Progenitor cell of endocrine pancreas (in vitro differentiated cells): Measurements from ENCODE around the gene KCNT1. TPM values are rescaled to one million over a fixed set of nuclear protein-coding genes. Genes with fewer than 3 reads are reported as not detected.

Experiments
- DNase-seq: peaks from one replicate; pipeline ENCODE4 v3.0.0; 2021; ENCODE audit warnings: low spot score; ENCODE audit not compliant: unreplicated experiment
- H3K27ac Mint-ChIP-seq: 2 replicates; pipeline ENCODE4 v1.8.0; 2021; ENCODE audit warnings: mild to moderate bottlenecking, moderate library complexity, mixed read lengths
- H3K27me3 Mint-ChIP-seq: 2 replicates; pipeline ENCODE4 v1.8.0; 2021; ENCODE audit warnings: mixed read lengths
- H3K36me3 Mint-ChIP-seq: 2 replicates; pipeline ENCODE4 v1.8.0; 2022; ENCODE audit warnings: mixed read lengths; ENCODE audit not compliant: insufficient read depth
- H3K4me1 Mint-ChIP-seq: 2 replicates; pipeline ENCODE4 v1.8.0; 2021; ENCODE audit warnings: low read depth, mixed read lengths
- H3K4me3 Mint-ChIP-seq: 2 replicates; pipeline ENCODE4 v1.8.0; 2021; ENCODE audit warnings: low read depth, mild to moderate bottlenecking, moderate library complexity, mixed read lengths
- H3K9me3 Mint-ChIP-seq: 2 replicates; pipeline ENCODE4 v1.8.0; 2021; ENCODE audit warnings: low read depth, mixed read lengths
- CTCF ChIP-seq: fragments of 200-600 bp; sonication (generic); IDR thresholded peaks from one replicate; pipeline ENCODE4 v1.5.0; 2021; ENCODE audit warnings: antibody characterized with exemption, mild to moderate bottlenecking; ENCODE audit not compliant: unreplicated experiment
- total RNA-seq: library from RNA; stranded (reverse); gene quantifications from 2 replicates; pipeline ENCODE4 v1.2.1, GENCODE V29; 2021

KCNT1 gene
- total RNA-seq, 1 donor from 2014 or later: not detected

DNA sequence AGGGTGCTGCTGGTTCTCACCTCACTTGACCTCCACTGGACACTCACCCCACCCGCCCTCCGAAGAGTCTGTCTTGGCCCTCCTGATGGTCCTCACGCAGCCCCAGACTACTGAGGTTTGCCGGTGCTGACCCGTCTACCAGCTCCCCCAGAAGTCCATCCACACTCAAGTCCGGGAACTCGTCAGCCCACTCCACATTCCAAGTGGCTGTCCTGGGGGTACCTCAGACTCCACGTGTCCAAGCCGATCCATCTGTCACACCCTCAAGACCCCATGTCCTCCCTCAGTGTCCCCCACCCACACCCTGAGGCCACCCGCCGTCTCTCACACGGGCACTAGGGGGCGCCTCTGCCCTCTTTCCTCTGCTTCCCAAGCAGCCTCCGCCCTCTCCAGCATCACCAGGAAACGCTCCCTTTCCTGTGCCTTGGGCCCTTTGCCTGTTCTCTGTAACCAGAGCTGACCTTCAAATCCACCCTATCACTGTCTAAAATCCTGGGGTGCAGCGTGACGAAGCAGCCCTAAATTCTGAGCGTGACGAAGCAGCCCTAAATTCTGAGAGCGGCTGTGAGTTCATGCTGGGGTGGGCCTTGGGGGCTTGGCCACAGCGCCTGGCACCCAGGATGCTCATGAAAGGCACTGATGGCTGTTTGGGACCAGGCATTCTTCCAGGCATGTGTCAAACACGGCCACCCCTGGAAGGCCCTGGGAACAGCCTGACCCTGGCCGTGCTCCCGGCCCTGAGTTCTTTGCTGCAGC lies 95.7 kb downstream of the KCNT1 start:
- peak; percentile 66 for TF ChIP-seq CTCF
- Mint-ChIP-seq H3K36me3 (no peaks in the 10 kb centered on the region), H3K27ac (no peak overlapping the region), H3K4me3 (no peak overlapping the region), H3K27me3 (no peaks in the 10 kb centered on the region), H3K9me3 (no peaks in the 10 kb centered on the region), H3K4me1 (no peaks in the 10 kb centered on the region)
- DNase-seq: peak; percentile 35

DNA sequence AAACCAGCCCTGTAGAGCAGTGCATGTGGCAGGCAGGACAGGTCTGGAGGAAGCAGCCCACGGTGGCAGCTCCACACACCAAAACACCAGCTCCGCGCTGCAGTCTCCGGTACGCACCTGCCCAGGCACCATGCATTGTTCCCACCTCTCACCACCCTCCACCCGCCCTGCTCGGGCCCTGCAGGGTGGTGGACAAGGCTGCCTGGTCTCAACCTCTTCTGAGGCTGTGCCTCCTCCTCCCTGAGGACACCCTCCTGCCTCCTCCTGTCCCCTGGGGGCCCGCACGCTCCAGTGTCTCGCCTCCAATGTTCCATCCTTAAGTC lies 96.2 kb downstream of the KCNT1 start:
- Mint-ChIP-seq H3K4me3 (no peak overlapping the region), H3K4me1 (no peaks in the 10 kb centered on the region), H3K36me3 (no peaks in the 10 kb centered on the region), H3K27me3 (no peaks in the 10 kb centered on the region), H3K27ac (no peak overlapping the region), H3K9me3 (no peaks in the 10 kb centered on the region)
- no peak for TF ChIP-seq CTCF
- DNase-seq: no peak

GRCh38 chr9:135799261-135799660 lies 97.3 kb downstream of the KCNT1 start:
- TF ChIP-seq CTCF: no peak
- Mint-ChIP-seq H3K36me3 (no peaks in the 10 kb centered on the region), H3K27ac (no peak overlapping the region), H3K4me3 (no peak overlapping the region), H3K4me1 (no peaks in the 10 kb centered on the region), H3K9me3 (no peaks in the 10 kb centered on the region), H3K27me3 (no peaks in the 10 kb centered on the region)
- DNase-seq: no peak

DNA sequence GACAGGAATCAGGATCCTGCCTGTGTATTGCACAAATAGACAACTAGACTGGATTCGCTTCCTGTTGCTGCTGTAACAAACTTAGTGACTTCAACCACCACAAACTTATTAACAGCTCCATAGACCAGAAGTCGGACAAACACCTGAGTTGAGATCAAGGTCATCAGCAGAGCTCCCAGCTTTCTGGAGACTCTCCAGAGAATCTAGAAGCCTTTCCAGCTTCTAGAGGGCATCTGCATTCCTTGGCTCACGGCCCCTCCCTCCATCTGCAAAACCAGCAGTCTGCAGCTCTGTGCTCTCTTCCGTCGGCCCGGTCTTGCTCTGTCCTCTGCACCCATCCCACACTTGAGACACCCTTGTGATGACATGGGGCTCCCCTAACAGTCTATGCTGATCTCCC lies 99.1 kb downstream of the KCNT1 start:
- H3K9me3 Mint-ChIP-seq: no peaks in the 10 kb centered on the region
- H3K4me1 Mint-ChIP-seq: no peaks in the 10 kb centered on the region
- no peaks in the 10 kb centered on the region for H3K36me3 Mint-ChIP-seq

DNA sequence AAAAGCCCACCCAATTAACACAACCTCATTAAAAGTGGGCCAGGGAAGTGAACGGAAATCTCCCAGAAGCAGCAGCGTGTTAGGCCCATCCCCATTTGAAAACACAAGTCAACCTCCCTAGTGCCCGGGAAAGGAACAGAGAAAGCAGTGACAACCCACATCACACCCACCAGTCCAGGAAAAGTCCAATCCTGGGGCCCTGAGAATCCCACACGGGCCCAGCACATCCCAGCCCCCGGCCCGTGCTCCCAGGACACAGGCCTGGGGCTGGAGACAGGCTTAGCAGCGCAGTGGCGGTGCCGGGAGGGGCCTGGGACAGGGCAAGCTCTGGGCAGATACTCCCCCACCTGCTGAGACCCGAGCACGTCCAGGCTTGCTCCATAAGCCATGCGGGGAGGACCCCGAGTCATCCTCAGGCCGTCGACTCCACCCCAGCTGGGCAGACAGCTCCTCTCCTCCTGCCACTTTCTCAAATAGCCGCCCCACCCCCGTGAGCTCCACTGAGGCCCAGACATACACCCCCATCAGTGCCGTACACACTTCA lies 101.0 kb downstream of the KCNT1 start:
- no peak for DNase-seq
- H3K36me3 Mint-ChIP-seq: peaks cover 2% of the 10 kb centered on the region
- peak overlapping the region; percentile 49 for H3K27ac Mint-ChIP-seq
- H3K4me3 Mint-ChIP-seq: no peak overlapping the region
- H3K4me1 Mint-ChIP-seq: no peaks in the 10 kb centered on the region
- H3K27me3 Mint-ChIP-seq: no peaks in the 10 kb centered on the region
- no peaks in the 10 kb centered on the region for H3K9me3 Mint-ChIP-seq
- no peak for TF ChIP-seq CTCF

More for the DNA sequence above, 99.1 kb downstream of the KCNT1 start:
- Mint-ChIP-seq H3K27ac (peak overlapping the region; percentile 15), H3K4me3 (no peak overlapping the region), H3K27me3 (no peaks in the 10 kb centered on the region)
- DNase-seq: no peak
- no peak for TF ChIP-seq CTCF
